GM23338 (cell line): ENCODE measurements around the gene TP53I13. TPM values are rescaled to one million over a fixed set of nuclear protein-coding genes. Genes with fewer than 3 reads are reported as not detected.

Source experiments
- ATAC-seq: fragments of 200-7000 bp; cut with Tn5 transposase; 3 replicates; pipeline ENCODE4 v1.9.1; 2020
- DNase-seq: peaks from one replicate; pipeline ENCODE4 v3.0.0-alpha.2; 2015; ENCODE audit warnings: low spot score
- H2AFZ ChIP-seq: fragments of 200-600 bp; sonication (generic); 2 replicates; pipeline ENCODE4 v1.8.0; 2016; ENCODE audit warnings: antibody characterized with exemption, mild to moderate bottlenecking, moderate library complexity
- H3F3A ChIP-seq: fragments of 200-600 bp; sonication (generic); replicated peaks from 2 replicates; pipeline ENCODE4 v1.8.0; 2017; ENCODE audit warnings: antibody characterized with exemption, mixed run types, low read depth
- H3K27ac ChIP-seq: fragments of 200-600 bp; sonication (generic); 2 replicates; pipeline ENCODE4 v1.6.1; 2016; ENCODE audit warnings: low read depth
- H3K27me3 ChIP-seq: fragments of 200-600 bp; sonication (generic); 2 replicates; pipeline ENCODE4 v1.8.0; 2016; ENCODE audit warnings: mild to moderate bottlenecking, mixed run types, moderate library complexity; ENCODE audit not compliant: insufficient read depth
- H3K36me3 ChIP-seq: fragments of 200-600 bp; sonication (generic); 2 replicates; pipeline ENCODE4 v1.8.0; 2016; ENCODE audit warnings: mild to moderate bottlenecking; ENCODE audit not compliant: insufficient read depth
- H3K4me1 ChIP-seq: fragments of 200-600 bp; sonication (generic); 2 replicates; pipeline ENCODE4 v1.8.0; 2016; ENCODE audit warnings: mild to moderate bottlenecking, moderate library complexity; ENCODE audit not compliant: insufficient read depth
- H3K4me2 ChIP-seq: fragments of 200-600 bp; sonication (generic); 2 replicates; pipeline ENCODE4 v1.7.1; 2017; ENCODE audit warnings: mixed run types
- H3K4me3 ChIP-seq: fragments of 200-600 bp; sonication (generic); 2 replicates; pipeline ENCODE4 v1.6.1; 2016; ENCODE audit warnings: mixed run types
- H3K79me2 ChIP-seq: fragments of 200-600 bp; sonication (generic); replicated peaks from 2 replicates; pipeline ENCODE4 v1.8.0; 2017; ENCODE audit warnings: mild to moderate bottlenecking; ENCODE audit not compliant: insufficient read depth
- H3K9me2 ChIP-seq: fragments of 200-600 bp; sonication (generic); 2 replicates; pipeline ENCODE4 v1.8.0; 2017; ENCODE audit not compliant: insufficient read depth
- H4K20me1 ChIP-seq: fragments of 200-600 bp; sonication (generic); replicated peaks from 2 replicates; pipeline ENCODE4 v1.8.0; 2017; ENCODE audit warnings: mild to moderate bottlenecking; ENCODE audit not compliant: insufficient read depth
- H3K27ac Mint-ChIP-seq: 2 replicates; pipeline ENCODE4 v1.8.0; 2020; ENCODE audit warnings: inconsistent platforms, mild to moderate bottlenecking, moderate library complexity, mixed read lengths
- H3K27me3 Mint-ChIP-seq: 3 replicates; pipeline ENCODE4 v1.8.0; 2022; ENCODE audit warnings: low read depth, mild to moderate bottlenecking, moderate library complexity, mixed read lengths, inconsistent platforms; ENCODE audit not compliant: insufficient read depth, poor library complexity
- H3K36me3 Mint-ChIP-seq: 3 replicates; pipeline ENCODE4 v1.8.0; 2021; ENCODE audit warnings: low read depth, mild to moderate bottlenecking, inconsistent platforms, moderate library complexity, mixed read lengths
- H3K4me1 Mint-ChIP-seq: 3 replicates; pipeline ENCODE4 v1.8.0; 2020; ENCODE audit warnings: mild to moderate bottlenecking, inconsistent platforms, mixed read lengths
- H3K4me3 Mint-ChIP-seq: 3 replicates; pipeline ENCODE4 v1.8.0; 2021; ENCODE audit warnings: moderate library complexity, mild to moderate bottlenecking, inconsistent platforms, mixed read lengths
- H3K9me3 Mint-ChIP-seq: 3 replicates; pipeline ENCODE4 v1.8.0; 2020; ENCODE audit warnings: moderate library complexity, mild to moderate bottlenecking, inconsistent platforms, mixed read lengths
- CTCF ChIP-seq, 2 experiments: fragments of 200-600 bp in 1 of 2; sonication (generic) in 1 of 2; conservative IDR thresholded peaks; 2 replicates each; pipeline versions ENCODE4 v1.5.1 to v1.6.1; 2016 to 2017; ENCODE audit warnings: antibody characterized with exemption in 2 of 2, low read depth in 2 of 2, mild to moderate bottlenecking in 2 of 2, moderate library complexity in 1 of 2
- ETS1 ChIP-seq: IDR thresholded peaks from 2 replicates; pipeline ENCODE4 v1.6.1; 2016; ENCODE audit warnings: antibody characterized with exemption
- EZH2 ChIP-seq: fragments of 200-600 bp; sonication (generic); IDR thresholded peaks from one replicate; pipeline ENCODE4 v1.8.0; 2017; ENCODE audit warnings: antibody characterized with exemption, mild to moderate bottlenecking, low read depth; ENCODE audit not compliant: unreplicated experiment
- JUNB ChIP-seq: IDR thresholded peaks from one replicate; pipeline ENCODE4 v1.6.1; 2016; ENCODE audit warnings: antibody characterized with exemption; ENCODE audit not compliant: unreplicated experiment
- POLR2AphosphoS5 ChIP-seq: IDR thresholded peaks from 2 replicates; pipeline ENCODE4 v1.6.1; 2016; ENCODE audit warnings: antibody characterized with exemption, low read depth
- ZNF331 ChIP-seq: fragments of 250-450 bp; sonication (Bioruptor Pico); IDR thresholded peaks from 2 replicates; pipeline ENCODE4 v1.5.0; 2020; ENCODE audit warnings: low read depth, mild to moderate bottlenecking, moderate library complexity
- polyA plus RNA-seq: library from polyadenylated mRNA; unstranded; fragments of >200 nt; fragmentation: Nextera tagmentation; extraction: Ambion mirVana; gene quantifications from 2 replicates; pipeline ENCODE4 v1.2.1, GENCODE V29; 2016
- total RNA-seq: library from RNA; depleted of rRNA; stranded (reverse); fragments of >200 nt; shearing (Covaris generic); gene quantifications from 2 replicates; pipeline ENCODE4 v1.2.3, GENCODE V29; 2014

Gene TP53I13
- total and polyA plus RNA-seq, 2 experiments from 2014 or later = 21.0 to 38.9 TPM

- ATAC-seq = peak; percentile 86
- Mint-ChIP-seq H3K27ac (peak overlapping the region; percentile 33; the same call in 1 of the 2 replicates), H3K27me3 (peaks cover 6% of the 10 kb centered on the region), H3K36me3 (peaks cover 34% of the 10 kb centered on the region), H3K4me1 (peaks cover 22% of the 10 kb centered on the region), H3K4me3 (no peak overlapping the region), H3K9me3 (no peaks in the 10 kb centered on the region)
- Histone ChIP-seq H3F3A (0 out of 2 replicates have a peak, but pooled peaks cover 9% of the 10 kb centered on the region), H3K4me3 (no peak overlapping the region), H2AFZ (no peak overlapping the region), H3K9me2 (no peaks in the 10 kb centered on the region), H3K36me3 (no peaks in the 10 kb centered on the region; the same call in 1 of the 2 replicates), H3K4me1 (peaks cover 19% of the 10 kb centered on the region; the same call in 1 of the 2 replicates), H3K27me3 (no peaks in the 10 kb centered on the region), H4K20me1 (peaks cover 6% of the 10 kb centered on the region; the same call in 1 of the 2 replicates), H3K79me2 (peaks cover 6% of the 10 kb centered on the region; the same call in 1 of the 2 replicates), H3K27ac (0 out of 2 replicates have a peak overlapping the region, but pooled peaks have one; percentile 19), H3K4me2 (no peak overlapping the region)
- TF ChIP-seq CTCF (conservative IDR thresholded peaks at IDR 0.05; ENCODE audit: low read depth in 2 of 2) = peak; percentile 82 to 99
- TF ChIP-seq ETS1 = no peak
- no peak for TF ChIP-seq JUNB
- DNase-seq = peak; percentile 91
Measured at GRCh38 chr17:29579866-29580771, 11.6 kb downstream of the TP53I13 start.

GRCh38 chr17:29581583-29582253 is 13.2 kb downstream of the TP53I13 start:
- Histone ChIP-seq H3F3A (0 out of 2 replicates have a peak, but pooled peaks cover 9% of the 10 kb centered on the region), H3K4me1 (peaks cover 26% of the 10 kb centered on the region; the same call in 1 of the 2 replicates), H3K4me2 (no peak overlapping the region), H3K79me2 (peaks cover 22% of the 10 kb centered on the region), H2AFZ (no peak overlapping the region), H4K20me1 (peaks cover 6% of the 10 kb centered on the region; the same call in 1 of the 2 replicates), H3K27ac (no peak overlapping the region), H3K4me3 (no peak overlapping the region), H3K9me2 (no peaks in the 10 kb centered on the region), H3K27me3 (no peaks in the 10 kb centered on the region), H3K36me3 (no peaks in the 10 kb centered on the region)
- DNase-seq (no peak), ATAC-seq (no peak)
- Mint-ChIP-seq H3K9me3 (no peaks in the 10 kb centered on the region), H3K27ac (no peak overlapping the region), H3K4me1 (peaks cover 32% of the 10 kb centered on the region), H3K4me3 (no peak overlapping the region), H3K27me3 (peaks cover 4% of the 10 kb centered on the region), H3K36me3 (peaks cover 28% of the 10 kb centered on the region)
- TF ChIP-seq EZH2 (no peak), ZNF331 (CRISPR knock-in tag) (no peak), POLR2AphosphoS5 (no peak)
